ENCODE measurements around the gene SORBS2.

The SORBS2 gene

DNA sequence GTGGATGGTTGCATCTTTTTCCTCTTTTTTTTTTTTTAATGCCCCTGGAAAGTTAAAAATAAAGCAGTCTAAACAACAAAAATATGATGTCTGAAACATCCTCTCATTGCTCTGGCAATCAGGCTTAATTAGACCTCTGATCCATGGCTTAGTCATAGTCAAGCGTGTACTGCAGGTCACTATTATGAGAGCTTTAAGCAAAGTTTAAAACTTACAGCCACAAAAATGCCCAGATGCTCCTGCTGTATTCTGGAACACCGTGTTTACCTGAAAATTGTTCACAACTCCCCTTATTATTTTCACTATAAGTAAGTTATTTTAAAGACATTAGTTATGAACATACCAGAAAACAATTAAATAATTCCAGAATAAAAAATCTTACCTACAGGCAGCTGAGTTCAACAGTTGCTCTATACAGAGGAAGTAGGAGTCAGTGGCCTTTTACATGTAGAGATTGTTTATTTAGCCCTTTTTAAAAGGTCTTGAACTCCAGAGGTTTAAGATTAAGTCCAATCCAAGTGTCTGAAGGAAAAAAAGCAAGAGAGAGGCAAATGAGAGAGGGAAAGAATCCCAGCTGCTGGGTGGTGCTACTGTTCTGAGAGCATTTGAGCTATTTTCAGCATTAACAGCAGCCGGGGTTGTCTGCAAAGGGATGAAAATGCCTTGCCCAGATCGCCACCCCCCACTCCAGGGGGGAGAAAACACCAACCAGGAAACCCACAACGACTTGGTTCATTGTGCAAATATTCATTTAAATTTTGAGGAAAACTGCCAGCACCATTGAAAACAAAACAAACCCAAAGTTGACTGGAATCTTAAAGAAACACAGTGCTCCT is 36.9 kb downstream of the SORBS2 start:
- no peak for DNase-seq (ENCODE audit: low read depth in 2 of 3, low spot score in 2 of 3)

DNA sequence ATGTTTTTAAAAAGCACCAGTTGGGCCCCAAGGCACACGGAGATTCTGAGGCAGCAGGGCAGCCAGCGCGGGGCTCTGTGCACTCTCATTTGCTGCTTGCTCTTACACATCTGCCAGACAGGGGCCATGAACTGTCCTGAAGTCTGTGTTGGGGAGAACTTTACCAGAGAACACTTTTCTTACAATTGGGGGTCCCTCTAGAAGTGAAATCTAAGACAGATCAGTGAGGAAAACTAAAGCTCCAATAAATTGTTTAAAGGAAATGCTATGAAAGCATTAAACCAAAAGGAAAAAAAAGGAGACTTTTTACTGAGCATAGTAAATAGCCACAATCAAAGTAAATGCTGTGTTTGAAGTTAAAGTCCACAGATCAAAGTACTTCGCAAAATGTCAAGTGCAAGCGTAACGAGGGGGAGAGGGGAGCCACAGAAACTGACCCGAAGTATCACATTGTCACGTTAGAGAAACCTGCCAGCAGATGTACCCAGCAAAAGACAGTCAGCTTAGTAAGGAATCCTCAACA is 37.8 kb downstream of the SORBS2 start:
- no peak for DNase-seq (ENCODE audit: low read depth in 2 of 3, low spot score in 2 of 3)

DNA sequence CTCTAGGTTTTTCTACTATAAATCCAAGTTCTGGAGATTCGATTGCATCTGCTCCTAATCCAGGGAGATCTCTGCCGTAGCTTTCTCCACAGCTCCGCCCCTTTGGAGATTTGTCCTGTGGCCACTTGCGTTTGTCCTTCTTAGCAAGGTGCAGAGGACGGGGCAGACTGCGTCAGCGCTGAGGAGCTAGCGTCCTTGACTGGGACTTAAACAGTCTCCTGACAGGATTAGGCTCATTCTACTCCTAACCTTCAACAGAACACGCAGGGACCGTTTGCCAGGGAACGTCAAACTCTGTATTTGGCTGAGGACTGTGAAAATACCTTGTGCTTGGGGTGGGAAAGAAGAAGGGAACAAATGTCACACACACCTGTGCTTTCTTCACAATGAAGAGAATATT is 38.6 kb downstream of the SORBS2 start:
- DNase-seq (ENCODE audit: low read depth in 2 of 3, low spot score in 2 of 3): no peak

DNA sequence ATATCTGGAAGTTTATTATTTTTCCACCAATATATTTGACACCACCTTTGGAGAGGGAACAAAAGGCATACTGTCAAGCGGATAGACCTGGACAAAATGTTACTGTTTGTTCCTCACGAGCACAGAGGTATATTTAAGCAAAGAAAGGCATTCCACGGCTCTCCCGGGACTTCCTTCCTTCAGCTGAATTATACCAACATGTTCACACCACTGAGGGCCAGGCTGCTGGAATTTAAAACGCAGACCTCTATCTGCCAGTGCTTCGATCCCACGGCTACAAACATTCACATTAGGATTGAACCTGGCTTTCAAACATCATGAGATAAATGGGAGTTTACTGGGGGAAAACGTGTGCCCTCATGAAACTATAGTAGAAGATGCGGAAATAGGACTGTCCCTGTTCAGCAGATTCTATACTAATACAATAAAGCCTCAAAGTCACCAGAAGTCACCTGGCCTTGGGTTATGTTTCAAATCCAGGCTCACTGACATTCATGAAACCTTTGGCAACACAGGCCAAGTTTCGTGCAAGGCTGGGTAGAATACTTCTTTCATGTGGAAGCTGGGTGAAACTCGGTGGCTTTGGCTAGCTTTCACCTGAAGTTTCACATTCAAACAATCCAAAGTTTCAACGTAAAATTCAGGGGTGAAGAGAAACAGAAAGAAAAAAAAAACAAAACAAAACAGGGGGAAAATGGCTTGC is 39.5 kb downstream of the SORBS2 start:
- DNase-seq (ENCODE audit: low read depth in 2 of 3, low spot score in 2 of 3): no peak

DNA sequence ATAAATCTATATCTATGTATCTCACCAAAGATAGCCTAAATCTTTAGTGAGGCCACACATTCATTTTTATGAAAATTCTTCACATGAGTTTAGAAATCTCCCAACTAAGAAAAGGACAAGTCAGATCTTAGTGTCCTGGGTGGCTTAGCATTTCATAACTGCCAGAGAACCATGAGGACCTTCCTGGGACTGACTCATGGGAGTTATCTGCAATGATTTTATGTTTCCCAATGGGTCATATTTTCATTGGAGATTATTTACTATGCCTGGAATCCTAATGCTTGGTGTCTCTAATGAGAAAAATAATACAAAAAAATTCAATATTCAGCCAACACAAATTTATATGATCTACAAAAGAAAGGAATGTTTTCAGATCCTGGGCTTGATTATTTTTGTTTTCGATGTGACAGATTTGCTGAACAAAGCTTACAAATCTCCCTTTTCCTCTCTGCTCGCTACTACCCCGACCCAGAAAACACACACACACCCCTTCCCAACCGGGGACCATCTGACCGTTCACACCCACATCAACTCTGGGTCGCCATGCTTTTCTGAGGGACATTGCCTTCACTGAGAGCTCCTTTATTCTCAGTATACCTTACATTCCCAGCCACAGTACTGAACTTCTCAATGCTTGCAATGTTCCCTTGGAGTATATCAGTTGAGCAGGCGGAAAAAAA is 40.1 kb downstream of the SORBS2 start:
- DNase-seq (ENCODE audit: low read depth in 2 of 3, low spot score in 2 of 3): no peak

DNA sequence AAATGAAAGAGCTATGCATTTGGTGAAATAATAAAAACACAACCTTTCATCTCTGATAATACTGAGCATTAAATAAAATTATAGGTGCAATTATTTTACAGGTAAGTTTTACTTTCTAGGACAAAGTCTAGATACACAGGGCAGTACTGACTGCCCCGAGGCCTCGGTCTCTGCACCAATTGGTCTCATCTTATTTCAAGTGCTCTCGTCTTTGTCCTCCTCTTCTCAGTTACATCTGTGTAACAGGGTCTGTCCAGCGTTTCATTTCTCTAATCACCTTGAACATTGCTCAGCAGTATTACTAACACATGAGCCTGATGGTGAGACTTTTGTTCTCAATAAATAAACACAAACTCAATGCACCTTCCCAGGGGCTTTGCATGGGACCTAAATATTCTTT is 44.5 kb downstream of the SORBS2 start:
- DNase-seq (ENCODE audit: low read depth in 2 of 3, low spot score in 2 of 3): no peak

DNA sequence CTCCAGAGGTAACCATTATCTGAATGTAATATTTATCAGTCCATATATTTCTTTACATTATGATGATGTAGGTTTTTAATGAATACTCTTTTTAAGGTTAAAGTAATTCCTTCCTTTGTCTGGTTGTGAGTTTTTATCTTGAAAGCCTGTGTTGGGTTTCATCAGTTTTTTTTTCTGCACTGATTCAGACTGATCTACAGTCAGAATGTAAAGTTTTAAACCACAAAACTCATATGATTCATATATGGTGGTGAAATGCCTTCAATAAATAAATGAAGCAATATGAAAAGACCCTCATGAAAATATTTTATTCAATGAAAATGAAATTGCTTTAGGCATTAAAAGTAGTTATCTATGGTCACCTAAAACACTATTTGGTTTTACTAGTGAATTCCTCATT is 47.1 kb downstream of the SORBS2 start:
- DNase-seq (ENCODE audit: low read depth in 2 of 3, low spot score in 2 of 3): no peak

DNA sequence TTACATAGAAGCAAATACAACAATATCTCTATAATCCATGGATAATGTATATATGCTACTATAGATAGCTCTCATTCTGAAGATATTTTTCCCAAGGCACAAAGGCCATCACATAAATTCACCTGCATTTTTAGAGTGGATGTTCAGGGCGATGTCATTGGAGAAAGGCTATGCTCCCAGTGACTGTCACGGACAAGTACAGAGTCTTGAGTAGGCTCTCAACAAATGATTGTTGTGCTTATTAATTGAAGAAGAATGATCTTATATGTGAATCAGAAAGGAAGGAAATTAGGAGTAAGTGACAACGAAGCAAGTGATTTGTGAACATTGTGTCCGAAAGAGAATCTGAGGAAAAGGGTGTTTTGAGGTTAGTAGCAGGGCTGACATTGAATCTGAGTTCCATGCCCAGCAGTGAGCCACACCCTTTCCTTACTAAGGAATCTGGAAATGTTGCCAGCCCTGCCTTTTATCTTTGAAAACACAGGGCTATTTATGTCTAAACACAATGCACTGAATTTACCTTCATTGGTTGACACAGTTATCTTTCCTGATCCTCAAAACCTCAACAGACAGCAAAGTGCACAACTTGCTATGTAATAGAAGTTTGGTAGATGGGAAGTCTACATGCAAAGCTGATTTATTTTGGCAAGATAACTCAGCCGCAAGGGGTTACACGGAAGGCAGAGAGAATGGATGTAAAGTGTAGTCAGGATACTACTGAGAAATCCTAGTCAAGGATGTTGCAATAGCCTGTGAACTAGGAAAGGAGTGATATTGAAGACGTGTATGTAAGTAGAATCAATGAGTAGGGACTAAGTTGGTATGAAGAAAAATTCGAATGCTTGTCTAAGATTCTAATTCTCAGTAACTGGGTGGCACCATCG is 50.4 kb downstream of the SORBS2 start:
- no peak for DNase-seq (ENCODE audit: low read depth in 2 of 3, low spot score in 2 of 3)

DNA sequence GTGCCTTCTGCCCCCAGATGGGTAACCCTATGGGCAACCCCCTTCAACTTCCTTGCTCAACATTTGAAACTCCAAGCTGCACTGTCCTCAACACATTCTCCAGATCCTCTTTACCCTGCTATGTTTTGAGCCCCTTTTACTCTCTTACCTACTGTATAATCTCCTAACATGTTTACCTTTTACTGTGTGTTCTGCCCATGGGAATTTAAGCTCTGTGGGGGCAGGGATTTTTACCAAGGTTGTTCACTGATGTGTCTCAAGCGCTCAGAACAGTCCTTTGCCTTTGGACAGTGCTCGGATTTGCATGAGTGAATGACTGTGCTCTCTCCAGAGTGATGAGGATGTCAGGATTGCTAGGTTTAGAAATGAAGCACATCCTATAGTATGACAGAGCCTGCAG is 53.2 kb downstream of the SORBS2 start:
- DNase-seq (ENCODE audit: low read depth in 2 of 3, low spot score in 2 of 3): no peak

DNA sequence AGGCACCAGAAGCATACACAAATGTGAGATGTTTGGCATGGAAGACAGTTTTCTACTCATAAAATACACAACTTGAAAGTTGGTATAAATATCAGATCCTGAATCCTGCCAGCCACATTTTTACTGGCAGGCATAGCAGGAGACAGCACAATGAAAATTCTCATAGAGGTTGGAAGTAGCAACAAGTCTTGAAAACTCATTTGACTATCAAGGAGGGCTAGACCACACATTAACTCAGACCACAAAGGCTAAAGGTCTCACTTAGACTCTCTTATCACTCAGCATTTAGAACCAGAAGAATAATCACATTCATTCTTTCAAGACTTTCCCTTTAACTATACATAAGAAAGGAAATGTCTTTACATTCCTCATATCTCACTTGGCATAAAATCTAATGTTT is 56.5 kb downstream of the SORBS2 start:
- DNase-seq (ENCODE audit: low read depth in 2 of 3, low spot score in 2 of 3): no peak

DNA sequence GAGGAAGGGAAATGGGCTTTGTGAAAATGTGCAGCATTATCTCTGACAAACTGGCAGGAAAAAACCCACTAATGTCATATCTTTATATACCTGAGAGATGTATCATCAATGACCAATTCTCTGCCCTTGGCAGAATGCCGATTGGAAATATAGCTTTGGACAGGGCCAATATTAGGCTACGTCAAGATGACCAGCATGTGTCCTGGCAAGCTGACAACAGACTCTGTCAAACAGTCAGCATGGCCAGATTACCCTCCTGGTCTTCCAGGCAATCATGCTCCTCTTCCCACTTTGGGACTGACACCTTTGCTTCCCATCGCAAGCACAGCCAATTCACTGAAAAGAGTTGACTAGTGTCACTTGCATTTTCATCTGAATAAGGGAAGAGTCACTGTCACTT is 57.0 kb downstream of the SORBS2 start:
- no peak for DNase-seq (ENCODE audit: low read depth in 2 of 3, low spot score in 2 of 3)

DNA sequence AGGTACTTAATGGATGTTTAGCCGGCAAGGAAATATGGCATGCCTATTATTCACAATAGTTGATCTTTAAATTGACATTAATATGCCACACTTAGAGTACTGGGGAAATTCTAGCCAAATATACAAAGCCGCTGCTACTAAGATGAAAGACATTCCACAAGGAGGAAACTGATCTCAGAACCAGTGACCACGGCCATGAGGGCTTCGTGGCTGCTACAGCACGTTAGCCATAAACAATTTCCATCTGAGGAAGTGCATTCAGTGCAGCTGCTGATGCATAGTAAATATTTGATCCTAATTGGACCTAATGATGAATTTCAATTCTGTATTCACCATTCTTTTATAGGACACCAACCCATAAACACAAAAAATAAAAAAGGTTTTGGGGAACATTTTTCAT is 59.1 kb downstream of the SORBS2 start:
- DNase-seq (ENCODE audit: low read depth in 2 of 3, low spot score in 2 of 3): no peak

DNA sequence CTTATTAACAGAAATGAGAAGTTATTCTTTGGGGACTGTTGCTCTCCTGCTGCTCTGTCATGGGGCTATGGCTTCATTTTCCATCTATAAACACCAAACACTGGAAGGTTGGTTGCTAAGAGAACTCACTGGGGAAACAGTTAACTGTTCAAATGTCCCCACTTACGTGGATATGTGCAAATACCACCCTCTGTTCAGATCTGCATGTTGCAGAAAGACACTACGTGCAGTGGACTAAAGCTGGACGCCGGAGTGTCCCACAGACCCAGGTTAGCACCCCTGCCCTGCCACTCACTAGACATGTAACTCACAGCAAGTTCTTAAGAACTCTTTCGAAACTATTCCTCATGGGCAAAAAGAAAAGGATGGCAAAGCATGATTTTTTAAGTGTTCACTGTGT is 62.1 kb downstream of the SORBS2 start:
- DNase-seq (ENCODE audit: low read depth in 2 of 3, low spot score in 2 of 3): no peak

DNA sequence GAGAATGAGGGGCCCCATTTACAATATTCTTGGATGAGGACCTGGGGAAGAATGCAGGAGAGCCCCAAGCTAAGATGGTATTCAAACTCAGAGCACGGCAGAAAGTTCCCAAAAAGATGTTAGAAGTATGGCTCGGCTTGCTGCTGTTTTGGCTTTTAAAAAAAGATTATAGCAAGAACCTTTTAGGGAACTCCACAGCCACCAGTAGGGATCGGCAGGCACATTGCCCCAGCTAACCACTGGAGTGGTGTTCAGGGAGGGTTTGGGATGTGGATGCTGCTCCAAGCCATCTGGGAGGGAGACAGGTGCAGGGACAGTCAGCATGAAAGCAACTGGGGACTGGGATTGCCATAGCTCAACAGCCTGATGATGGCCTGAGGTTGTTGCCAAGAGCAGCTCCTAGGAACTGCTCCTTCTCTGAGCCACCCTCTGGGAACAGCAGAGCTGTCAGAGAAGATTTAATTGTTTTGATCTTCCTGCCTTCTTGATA is 63.0 kb downstream of the SORBS2 start:
- no peak for DNase-seq (ENCODE audit: low read depth in 2 of 3, low spot score in 2 of 3)

DNA sequence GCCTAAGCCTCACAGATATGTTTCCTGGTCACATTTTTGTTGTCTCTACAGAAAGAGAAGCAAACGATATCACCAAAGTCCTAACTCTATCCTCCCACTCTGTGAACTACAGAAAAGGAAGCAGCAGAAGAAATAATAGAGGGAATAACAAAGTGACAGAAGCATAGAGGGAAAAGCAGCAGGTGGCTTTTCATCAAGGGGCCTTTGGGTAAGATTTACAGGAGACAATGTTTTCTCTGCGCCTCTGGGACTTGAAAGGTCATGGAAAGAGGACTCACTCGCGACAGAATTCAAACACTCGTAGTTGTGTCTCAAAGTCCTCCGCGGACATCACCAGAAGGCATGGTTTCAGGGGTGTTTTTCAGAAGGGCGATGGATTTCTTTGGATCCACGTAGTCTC is 66.1 kb downstream of the SORBS2 start:
- DNase-seq (ENCODE audit: low read depth in 2 of 3, low spot score in 2 of 3): no peak

DNA sequence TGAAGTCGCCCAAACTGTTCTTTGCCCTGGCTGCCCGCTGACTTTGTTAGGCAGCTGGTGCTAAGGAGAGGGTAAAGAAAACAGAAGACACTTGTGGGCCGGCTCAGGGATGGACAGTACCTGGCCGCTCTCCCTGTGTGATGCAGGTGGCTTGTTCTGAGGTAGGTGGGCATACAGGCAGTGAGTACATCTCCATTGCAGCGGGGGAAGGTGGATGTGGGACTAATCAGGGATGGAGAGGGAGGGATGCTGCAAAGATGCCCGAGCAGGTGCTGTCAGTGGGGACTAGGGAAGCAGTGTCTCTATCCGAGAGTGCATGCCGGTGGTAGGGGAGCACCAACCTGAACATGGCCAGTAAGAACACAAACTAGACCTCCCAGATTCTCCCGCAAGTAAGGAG is 67.0 kb downstream of the SORBS2 start:
- DNase-seq (ENCODE audit: low read depth in 2 of 3, low spot score in 2 of 3): no peak

DNA sequence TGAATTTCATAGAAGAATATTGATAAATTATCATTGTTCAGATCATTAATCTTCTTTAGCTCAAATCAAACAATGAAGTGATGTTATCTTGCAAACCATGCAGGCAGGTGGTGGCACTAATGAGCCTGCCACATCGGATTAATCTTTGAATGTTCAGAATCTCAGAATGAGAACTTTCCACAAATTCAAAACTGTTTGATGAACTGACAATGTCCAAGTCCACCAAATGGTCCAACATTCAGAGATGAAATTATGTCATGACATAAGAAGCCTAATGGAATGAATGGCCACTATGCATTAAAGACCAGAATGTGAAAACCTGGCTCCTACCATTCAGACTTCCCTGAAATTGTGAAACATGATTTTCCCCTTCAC is 67.5 kb downstream of the SORBS2 start:
- no peak for DNase-seq (ENCODE audit: low read depth in 2 of 3, low spot score in 2 of 3)

DNA sequence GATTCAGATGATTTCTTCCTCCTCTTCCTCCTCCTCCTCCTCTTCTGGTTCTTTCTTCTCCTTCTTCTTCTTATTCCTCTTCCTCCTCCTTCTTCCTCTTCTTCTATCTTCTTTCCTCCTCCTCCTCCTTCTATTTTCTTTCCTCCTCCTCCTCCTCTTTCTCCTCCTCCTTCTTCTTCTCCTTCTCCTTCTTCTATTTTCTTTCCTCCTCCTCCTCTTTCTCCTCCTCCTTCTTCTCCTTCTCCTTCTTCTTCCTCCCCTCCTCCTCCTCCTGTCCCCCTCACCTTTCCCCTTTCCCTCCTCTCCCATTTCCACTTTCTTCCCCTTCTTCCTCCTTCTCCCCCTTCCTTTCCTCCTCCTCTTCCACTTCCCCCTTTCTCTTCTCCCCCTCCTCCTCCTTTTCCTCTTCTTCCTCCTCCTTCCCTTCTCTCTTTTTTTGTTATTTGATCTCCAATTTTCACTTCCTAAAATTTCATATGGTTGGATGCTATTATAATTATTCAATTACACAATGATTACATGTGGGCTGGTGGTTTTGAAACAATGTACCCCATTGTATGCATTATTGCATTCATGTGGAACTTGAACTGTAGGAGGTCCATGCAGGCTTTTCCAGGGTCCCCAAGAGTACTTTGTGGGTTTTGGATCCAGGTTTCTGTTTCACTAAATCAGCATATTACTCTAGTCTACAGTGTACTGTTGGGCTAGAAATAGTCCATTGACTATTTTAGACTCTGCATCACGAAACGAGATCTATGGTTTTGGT is 68.1 kb downstream of the SORBS2 start:
- DNase-seq (ENCODE audit: low read depth in 2 of 3, low spot score in 2 of 3): no peak

DNA sequence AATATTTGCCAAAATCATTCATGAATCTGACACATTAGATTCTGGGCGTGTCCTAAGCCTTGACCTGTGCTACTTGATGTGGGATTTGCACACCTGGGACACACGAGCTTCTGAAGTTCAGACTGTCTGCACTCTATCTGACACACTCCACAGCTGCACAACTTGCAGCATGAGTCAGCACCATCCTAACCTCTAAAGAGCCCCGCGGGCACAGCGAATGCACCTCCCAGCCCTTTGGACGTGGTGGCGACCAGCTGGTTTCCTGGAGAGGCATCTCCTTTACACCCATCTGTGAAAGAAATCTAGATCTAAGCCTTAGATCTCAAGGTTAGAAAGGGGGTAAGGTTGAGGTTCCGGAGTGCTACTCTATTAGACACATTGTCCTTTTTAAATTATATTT is 69.2 kb downstream of the SORBS2 start:
- no peak for DNase-seq (ENCODE audit: low read depth in 2 of 3, low spot score in 2 of 3)

DNA sequence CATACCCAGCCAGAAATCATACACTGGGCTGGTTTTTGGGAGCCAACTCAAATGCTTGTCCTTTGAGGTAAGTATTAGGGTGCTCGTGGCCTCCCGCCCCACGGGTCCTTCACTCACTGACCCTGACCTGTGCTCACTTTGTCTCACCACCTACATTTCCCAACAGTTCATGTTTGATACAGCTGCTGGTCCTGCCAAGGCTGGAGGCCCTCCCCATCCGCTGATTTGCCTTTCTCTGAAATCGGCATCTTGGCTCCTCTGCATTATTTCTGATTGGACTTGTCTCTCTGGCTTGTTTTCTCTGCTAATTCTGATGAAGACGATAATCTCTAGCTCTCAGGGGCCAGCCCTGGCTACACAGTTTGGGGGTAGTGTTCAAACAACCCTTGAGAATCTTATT is 70.2 kb downstream of the SORBS2 start:
- DNase-seq (ENCODE audit: low read depth in 2 of 3, low spot score in 2 of 3): no peak

Data from activated CD8-positive, alpha-beta memory T cell treated with anti-CD3 and anti-CD28 coated beads for 48 hours (primary cell).